ENCODE results near the gene EIF3K.

GRCh38 chr19:38571682-38572081 lies 47.3 kb upstream of the EIF3K start:
- no peak for TF ChIP-seq POLR2A (IDR thresholded peaks at IDR 0.05)
- no peak for TF ChIP-seq CTCF (IDR thresholded peaks at IDR 0.05)
